GM21723 (cell line): ENCODE measurements around the gene FYCO1.

ENCODE experiments used
- ATAC-seq: cut with Tn5 transposase; IDR thresholded peaks from one replicate; pipeline ENCODE4 v1.9.1; 2021; ENCODE audit warnings: mild to moderate bottlenecking, moderate library complexity; ENCODE audit not compliant: unreplicated experiment

Gene FYCO1

DNA sequence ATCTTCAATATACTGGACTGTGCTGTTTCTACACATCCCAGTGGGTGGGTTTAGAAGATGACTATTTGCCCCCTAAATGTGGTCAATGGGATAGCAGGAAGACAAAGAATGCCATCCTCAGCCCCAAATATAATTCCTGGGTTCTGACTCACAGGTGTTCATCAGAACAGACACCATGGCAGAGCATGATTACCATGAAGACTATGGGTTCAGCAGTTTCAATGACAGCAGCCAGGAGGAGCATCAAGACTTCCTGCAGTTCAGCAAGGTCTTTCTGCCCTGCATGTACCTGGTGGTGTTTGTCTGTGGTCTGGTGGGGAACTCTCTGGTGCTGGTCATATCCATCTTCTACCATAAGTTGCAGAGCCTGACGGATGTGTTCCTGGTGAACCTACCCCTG lies 49.3 kb downstream of the FYCO1 start:
- ATAC-seq: no peak

DNA sequence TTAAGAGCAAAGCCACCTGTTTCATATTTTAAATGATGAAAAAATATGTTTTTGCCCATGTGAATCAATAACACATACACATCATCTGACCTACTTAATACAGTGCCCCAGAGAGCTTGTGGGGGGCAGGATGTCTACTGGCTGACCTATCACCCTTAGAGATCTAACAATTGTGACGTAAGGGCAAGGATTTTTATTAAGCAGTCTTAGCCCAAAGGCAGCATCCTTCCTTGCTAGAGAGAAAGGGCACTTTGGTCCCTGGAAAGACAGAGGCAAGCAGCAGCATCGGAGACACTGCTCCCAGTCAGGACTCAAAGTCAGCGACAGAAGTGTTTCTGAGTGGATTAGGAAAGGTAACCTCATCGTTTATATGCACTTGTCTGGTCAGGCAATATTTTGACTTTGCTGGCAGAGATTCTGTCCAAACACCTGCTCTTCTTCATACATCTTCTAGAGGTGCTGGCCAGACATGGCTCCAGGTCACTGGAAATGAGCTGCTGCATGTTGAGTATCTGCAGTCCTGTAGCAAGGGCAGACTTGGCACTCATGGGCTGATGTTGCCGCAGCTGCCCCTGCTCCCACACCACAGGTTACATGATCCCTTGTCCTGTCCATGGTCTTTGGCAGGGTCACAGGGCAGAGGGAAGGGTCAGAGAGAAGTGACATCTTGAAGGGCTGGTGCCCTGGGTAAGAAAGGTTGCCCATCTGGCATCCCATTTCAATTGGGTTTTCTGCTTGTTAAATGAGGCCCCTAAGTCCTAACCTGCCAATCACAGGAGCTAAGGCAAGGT lies 50.6 kb downstream of the FYCO1 start:
- no peak for ATAC-seq

DNA sequence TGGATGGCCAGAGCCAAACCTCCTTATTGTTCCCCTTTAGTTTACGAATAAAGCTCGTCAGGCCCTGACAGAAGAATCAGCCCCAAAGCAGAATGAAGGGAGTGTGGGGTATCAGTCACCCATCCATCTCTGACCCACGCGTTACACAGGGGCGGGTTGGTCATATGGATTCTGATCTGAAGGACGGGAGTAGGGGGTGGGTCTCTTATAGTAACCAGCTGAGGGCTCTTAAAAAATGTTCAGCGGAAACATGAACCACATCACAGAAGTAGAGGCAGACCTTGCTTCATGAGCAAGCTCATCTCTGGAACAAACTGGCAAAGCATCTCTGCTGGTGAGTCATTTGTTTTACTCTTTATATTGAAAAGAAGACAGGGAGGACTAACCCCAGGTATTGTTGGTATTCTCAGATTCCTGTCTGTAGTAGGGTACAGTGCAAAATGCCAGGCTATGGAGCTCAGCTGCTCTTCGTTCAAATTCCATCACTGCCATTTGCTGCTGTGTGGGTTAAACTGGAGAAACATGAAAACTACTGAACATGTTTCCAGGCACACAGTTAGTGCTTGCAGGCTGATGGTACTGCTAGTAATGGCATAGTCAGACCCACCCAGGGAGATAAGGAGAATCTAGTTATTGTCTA lies 52.3 kb downstream of the FYCO1 start, which contains the start of gene CXCR6:
Gene CXCR6, plus strand, starts transcription at position 258 of the 640 bp plus-strand sequence. CDS start 3,018 bp downstream, outside the sequence.
- no peak for ATAC-seq

DNA sequence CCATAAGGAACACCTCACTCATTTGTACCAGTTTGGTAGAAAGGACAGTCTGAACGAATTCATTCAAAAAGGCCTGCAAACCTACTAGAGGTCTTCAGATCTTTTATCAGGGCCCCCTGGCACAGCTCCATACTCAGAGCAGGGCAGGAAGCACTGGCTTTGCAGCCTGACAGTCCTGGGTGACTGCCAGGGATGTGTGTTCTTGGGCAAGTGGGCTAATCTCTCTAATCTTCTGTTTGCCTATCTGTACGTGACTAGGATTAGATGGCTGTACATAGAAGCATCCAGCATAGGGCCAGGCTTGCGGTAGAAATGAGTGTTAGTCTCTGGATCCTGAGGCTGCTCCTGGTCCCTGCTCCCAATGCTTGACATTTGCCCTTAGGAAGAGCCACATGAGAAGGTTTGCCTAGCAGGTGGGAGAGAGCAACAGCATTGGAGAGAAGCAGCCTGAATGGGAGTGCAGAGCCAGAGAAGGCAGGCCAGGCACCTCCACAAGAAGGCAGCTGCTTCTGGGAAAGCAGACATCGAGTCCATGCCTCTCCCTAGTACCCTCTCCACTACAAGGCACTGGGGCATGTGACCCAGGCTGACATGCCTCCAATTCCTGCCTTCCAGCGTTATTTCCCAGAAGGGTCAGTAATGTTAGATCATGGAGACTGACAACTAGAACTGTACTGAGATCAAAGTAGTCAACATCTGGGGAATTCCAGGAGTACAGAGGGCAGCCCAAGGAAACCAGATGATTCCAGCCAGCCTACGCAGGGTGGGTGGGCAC lies 53.4 kb downstream of the FYCO1 start:
- ATAC-seq: no peak

DNA sequence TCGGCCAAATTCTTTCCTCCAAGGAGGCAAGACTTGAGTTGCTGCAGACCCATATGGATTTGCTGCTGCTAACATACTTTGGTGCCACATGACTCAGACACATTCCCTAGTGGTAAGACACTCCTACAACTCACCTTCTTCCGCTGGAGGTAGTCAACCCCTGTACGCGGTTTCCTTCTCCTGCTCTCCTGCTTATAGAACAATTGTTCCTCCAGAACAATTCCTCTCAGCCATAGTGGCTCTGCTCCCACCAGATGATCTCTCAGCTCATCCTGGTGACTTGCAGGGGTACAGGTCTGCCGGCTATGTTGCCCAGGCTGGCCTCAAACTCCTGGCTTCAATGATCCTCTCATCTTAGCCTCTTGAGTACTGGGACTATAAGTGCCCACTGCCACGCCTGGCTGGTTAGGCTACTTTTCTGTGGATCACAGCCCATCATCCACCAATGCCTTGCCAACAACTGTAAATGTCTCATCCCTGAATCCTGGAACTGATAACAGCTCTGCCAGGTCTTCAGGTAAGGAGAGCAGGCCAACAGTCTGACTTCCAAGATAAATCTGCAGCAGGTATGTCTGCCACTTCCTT lies 54.8 kb downstream of the FYCO1 start:
- no peak for ATAC-seq

DNA sequence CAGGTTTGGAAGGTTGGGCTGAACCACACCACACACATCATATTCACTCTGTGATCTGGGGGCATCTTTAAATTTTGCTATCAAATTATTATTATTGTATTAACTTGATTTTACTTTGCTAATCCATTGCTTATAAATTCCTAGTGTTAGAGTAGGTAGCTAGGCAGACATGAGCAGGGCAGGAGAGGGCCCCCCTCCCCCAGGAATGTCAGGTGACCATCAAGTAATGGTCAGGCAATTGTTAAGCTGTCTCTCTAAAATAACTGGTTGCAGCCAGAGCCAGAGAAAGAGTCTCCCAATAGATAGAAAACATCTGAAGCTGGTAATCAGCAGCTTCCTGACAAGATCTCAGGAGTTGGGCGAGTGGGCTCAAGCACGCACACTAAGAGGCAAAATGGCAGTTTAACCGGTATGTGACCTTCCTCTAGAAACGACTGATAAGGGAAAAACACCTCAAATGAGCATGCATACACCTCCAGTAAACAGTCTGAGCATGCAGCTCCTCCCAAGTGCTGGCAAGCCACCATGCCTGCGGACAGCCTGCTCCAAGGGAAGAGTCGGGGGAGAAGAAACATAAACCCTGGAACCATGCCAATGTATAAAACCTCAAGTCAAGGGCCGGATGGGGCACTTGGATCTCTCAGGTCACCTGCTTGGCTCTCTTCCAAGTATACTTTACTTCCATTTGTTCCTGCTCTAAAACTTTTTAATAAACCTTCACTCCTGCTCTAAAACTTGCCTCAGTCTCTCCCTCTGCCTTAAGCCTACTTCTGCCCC lies 55.4 kb downstream of the FYCO1 start:
- no peak for ATAC-seq

DNA sequence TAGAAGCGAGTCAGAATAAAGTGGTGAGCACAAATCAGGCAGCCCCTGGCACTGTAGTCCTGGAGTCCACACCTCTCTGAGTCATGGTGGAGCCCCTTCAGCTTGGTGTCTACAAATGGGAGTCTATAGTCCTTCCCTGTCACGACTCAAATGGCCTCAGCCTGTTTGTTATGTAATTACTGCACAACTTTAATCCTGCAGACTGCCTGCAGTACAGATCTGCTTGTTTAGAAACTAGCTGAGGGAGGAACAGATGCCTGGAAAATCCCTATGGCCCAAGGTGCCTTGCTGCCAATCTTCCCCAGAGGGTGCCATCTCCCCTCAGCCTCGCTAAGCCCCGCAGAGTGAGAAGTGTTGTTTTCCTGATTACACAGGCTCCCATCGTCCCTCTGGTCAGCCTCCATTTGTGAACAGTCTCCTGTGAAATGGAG lies 56.3 kb downstream of the FYCO1 start:
- ATAC-seq: peak; percentile 10

DNA sequence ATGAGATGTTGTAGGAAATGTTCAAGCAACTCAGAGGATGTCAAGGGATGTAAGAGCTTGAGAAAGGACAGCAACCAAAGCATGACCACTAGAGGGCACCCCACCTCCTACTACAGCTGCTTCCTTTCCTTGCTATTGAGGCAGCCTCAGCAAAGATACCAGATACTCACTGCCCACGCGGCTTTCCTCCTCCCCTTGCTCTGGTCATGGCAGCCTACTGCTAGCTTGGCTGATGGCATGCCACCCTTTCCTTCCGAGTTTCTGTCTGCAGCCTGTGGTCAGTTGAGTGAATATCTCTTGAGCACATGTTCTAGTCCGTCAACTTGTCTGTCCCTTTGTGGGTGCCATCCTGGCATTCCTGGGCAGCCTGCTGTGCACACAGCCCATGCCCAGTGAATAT lies 56.8 kb downstream of the FYCO1 start:
- ATAC-seq: peak; percentile 62

DNA sequence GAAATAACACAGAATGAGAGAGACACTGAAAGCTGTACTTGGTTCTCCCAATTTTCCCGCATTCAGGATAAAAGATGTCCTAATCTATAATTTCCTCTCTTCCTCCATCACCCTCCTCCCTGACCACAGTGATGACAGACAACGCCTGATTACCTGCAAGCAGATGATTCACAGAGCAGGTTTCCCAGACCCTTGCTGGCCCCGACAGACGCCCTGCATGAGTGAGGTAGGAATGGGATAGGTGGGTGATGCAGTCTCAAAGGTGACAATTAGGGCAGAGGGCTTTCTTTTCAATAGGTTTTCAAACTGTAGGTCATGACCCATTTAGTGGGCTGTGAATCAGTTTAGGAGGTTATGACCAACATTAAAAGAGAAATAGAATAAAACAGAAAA lies 57.6 kb downstream of the FYCO1 start:
- no peak for ATAC-seq

DNA sequence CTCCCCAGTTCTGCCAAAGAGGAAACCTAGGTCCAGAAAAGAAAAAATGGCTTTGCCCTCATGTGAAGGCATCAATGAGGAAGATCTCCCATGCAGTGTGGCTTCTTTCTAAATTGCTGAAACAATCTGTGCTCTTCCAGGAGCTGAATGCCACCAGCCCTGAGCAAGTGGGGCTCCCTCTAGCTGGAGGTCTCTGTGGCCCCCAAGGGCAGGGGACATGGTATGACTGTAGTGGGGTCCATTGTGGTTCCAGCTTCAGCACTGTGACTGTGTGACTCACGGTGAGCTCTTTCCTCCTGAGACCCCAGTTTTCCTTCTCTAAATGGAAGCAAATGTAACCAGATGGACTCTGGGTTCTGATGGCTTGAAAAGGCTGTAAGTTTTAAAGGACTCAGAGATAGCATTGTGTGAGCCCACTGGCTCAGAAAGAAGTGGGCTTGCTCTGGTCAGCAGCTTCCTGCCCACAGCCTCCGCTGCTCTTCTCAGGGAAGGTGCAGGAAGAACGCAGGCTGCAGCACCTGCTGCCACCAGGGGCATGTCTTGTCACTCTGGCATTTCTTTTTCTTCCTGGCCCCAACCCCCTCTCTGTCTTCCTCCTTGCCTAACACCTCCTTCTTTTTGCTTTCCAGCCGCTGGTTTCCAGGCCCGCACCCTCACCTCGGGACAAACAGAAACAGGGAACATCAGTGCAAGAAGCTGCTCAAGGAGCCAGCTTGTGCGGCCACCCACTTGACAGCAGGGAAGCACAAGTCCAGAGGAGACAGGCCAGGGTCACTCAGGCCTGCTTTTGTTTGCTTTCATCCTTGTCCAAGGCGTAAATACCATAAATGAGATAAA lies 58.2 kb downstream of the FYCO1 start:
- ATAC-seq: no peak

DNA sequence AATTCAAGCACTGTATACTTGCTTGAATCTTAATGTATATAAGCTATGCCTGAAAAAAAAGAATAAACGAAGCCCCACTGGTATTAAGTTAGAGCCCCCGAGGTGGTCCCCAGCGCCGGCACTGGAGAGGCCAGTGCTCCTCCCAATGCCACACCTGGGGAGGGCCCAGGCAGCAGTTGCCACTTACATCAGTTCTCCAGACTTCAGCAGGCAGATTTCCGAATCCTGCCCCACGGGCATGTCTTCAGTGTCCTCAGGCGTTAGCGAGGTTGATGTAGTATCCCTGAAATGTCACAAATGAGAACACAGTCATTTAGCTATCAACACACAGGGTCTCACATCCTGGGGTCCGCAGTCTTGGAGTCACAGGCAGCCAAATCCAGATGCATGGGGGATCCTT lies 59.4 kb downstream of the FYCO1 start:
- ATAC-seq: no peak

DNA sequence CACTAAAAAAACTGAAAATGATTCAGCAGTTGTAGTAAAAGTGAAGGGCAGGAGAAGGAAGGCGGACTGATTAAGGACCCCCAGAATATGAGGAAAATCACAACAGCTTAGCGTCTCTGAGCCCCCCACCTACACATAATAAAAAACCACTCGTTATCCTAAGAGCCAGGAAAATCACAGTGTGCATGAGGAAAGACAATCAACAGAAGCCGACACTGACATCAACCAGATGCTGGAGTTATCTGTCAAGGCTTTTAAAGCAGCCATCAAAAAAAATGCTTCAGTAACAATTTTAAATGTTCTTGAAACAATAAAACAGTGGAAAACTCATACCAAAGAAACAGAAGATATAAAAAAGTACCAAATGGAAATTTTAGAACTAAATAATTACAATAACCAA lies 62.0 kb downstream of the FYCO1 start:
- no peak for ATAC-seq

DNA sequence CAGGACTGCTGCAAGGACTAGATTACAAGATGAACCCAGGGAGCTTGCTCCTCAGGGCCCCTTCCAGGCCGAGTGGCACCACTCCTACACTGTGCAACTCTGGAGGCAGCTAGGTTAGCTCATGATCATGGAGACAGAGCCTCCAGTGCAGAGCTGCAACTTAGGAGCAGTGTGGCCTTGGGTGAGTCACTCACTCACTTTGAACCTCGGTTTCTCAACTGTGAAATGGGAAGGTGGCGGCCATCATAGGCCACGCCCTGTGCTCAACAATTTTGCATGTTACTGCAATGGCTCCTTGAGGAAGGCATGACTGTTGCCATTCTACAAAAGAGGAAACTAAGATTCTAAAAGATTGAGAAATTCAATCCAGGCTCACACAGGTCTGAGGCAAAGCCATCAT lies 63.5 kb downstream of the FYCO1 start:
- no peak for ATAC-seq

DNA sequence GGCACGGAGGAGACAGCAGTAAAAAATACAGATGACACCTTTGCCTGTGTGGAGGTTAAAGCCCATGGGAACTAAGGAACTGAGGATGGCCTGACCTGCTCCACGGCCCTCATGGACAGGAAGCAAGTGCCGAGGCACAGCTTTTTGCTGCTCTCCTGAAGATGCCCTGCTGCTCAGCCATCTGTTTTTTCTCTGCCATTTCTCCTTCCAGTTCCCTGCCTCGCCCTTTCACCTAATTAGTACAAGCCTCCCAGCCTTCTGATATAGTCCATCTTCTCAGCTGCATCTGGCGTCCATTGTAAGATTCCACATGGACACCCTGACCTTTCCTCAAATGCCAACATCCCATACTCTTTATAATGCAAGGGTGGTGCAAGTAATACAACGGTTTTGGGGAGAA lies 64.1 kb downstream of the FYCO1 start:
- ATAC-seq: no peak

DNA sequence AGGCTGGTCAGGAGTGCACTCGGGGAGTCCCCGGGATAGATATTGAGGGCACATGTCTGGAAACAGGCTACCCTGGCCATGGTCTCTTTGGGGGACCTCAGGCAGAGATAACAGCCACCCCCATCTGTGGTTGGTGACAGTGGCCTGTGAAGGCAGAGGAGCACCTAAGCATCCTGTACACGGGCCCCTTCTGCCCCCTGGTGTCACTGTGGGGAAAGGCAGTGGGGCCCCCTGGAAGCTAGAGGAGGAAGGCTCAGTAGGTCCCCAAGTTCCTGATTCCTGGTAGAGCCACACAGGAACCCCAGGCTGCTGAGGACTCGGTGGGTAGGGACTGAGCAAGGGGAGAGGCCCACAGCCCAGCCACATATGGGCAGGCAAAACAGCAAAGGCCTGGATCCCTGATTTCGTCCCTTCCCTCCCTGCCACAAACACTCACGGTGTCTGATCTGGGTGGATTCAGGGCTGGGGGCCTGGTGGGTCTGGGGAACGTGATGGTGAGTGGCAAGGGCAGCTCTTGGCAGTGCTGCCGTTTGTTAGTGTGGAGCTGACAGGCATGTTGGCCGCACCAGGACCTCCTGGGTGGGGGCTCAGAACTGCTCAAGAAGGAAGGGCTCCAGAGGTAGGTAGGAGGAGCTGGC lies 66.5 kb downstream of the FYCO1 start:
- ATAC-seq: peak; percentile 51

DNA sequence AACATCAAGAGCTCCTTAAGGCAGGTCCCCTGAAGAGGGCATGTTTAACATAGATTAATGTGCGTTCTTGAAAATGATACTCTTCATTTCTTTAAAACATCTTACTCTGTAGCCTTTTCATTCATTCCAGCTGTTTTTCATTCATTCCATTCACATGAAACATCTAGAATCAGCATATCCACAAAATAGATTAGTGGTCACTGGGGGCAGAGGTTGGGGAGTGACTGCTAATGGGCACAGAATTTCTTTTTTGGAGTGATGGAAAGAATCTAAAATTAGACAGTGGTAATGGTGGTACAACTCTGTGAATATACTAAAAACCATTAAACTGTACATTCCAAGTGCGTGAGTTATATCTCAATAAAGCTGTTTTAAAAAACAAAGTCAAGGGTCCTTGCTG lies 67.7 kb downstream of the FYCO1 start:
- ATAC-seq: no peak

DNA sequence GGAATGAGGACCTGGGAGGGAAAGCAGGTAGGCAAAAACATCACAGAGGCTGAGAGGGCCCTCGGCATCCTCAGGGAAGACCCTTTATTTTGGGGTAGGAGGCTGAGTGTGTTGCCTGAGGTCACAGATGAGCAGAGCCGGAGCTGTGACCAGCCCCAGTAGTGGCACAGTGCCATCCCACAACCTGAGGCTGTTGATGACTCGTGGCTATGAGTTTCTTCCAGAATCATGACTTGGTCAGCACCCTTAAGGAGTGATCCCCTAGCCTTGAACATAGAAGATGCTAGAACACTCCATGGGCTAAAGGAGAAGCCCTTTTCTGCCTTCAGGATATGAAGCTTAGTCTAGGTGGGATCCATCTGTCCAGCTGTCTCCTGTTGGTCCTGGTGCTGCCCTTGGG lies 71.9 kb downstream of the FYCO1 start:
- no peak for ATAC-seq

DNA sequence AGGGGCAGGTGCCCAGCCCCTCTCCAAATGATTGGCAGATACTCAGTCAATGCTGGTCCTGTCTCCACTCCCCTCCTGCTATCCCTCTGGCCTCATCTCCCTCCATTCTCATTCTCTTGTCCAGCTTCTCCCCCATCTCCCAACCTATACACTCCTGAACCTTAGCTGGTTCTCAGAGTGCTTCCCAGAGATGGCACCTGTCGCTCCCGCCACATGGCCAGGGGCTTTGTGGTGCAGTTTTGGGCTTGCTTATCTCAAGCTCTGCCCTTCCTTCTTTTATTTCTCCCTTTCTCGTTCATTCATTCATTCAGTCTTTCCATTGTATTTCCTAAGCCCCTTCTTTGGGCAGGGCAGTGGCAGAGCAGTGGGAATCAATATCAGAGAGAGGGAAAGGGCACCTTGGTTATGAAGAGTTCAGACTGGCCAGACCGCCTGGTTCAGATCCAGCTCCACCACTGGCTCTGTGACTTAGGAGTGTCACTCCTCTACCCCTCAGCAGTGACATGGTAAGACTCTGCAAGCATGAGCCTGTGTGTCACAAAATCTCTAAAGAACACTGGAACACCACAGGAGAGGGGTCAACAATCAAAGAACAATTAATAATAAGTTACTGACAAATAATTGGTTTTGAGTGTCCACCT lies 72.6 kb downstream of the FYCO1 start:
- no peak for ATAC-seq

DNA sequence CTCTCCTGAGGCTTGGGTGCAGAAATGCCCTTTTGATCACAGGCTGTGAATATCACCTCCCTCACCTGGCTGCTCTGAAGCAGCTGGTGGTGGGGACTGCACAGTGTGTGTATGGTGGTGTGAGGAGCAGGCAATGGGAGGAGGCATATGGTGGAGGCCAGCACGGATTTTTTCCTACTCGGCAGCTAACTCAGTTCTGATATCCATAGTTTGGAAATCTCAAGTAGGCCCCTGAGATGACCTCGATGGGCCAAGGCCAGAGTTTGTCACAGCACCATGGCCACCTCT lies 73.6 kb downstream of the FYCO1 start:
- ATAC-seq: no peak
